ENCODE data around the gene MED13L.

MED13L gene

GRCh38 chr12:116183741-116184141 lies 93.8 kb downstream of the MED13L start:
- H3K27ac Mint-ChIP-seq = no peak overlapping the region
- no peak overlapping the region for H3K4me3 Mint-ChIP-seq
- no peaks in the 10 kb centered on the region for H3K27me3 Mint-ChIP-seq (ENCODE audit: low read depth, poor library complexity)
- no peaks in the 10 kb centered on the region for H3K36me3 Mint-ChIP-seq (ENCODE audit: low read depth)
- H3K4me1 Mint-ChIP-seq = peaks cover 36% of the 10 kb centered on the region
- TF ChIP-seq CTCF (IDR thresholded peaks at IDR 0.05) = no peak
- H3K9me3 Mint-ChIP-seq = no peaks in the 10 kb centered on the region
- no peak for DNase-seq

GRCh38 chr12:116182359-116183063 lies 95.0 kb downstream of the MED13L start:
- Mint-ChIP-seq H3K27ac (no peak overlapping the region), H3K36me3 (ENCODE audit: low read depth) (no peaks in the 10 kb centered on the region), H3K9me3 (no peaks in the 10 kb centered on the region), H3K27me3 (ENCODE audit: low read depth, poor library complexity) (no peaks in the 10 kb centered on the region), H3K4me3 (no peak overlapping the region), H3K4me1 (peaks cover 34% of the 10 kb centered on the region)
- no peak for TF ChIP-seq CTCF (IDR thresholded peaks at IDR 0.05)
- no peak for DNase-seq

DNA sequence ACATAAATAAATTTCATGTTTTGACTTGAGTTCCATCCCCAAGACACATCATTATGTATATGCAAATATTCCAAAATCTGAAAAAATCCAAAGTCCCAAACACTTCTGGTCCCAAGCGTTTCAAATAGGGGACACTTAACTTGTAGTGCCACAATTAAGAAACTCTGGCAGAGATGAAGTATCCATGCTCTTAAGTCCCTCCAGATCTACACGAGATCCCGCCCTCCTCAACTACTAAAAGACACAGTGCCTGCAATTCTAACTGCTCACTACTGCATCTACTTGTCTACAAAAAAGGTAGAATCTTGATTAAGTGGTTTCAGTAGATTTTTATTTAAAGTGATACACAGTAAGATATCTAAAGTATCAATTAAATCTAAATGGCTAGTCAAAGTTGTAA lies 97.0 kb downstream of the MED13L start:
- no peak for DNase-seq
- Mint-ChIP-seq H3K36me3 (ENCODE audit: low read depth) (no peaks in the 10 kb centered on the region), H3K4me3 (no peak overlapping the region), H3K27me3 (ENCODE audit: low read depth, poor library complexity) (no peaks in the 10 kb centered on the region), H3K27ac (no peak overlapping the region), H3K4me1 (peaks cover 22% of the 10 kb centered on the region), H3K9me3 (no peaks in the 10 kb centered on the region)
- TF ChIP-seq CTCF (IDR thresholded peaks at IDR 0.05) = no peak

DNA sequence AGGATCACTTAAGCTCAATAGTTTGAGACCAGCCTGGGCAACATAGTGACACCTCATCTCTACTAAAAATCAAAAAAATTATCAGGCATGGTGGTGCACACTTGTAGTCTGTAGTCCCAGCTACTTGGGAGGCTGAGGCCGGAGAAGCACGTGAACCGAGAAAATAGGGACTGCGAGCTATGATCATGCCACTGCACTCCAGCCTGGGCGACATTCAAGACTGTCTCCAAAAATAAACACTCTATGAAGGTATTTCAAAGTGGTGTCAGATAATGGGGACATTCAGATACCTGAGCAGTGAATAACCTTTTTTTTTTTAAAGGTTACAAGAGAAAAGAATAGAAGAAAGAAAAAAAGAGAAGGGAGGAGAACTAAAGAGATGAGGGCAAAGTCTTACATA lies 98.1 kb downstream of the MED13L start:
- H3K36me3 Mint-ChIP-seq (ENCODE audit: low read depth) = no peaks in the 10 kb centered on the region
- TF ChIP-seq CTCF (IDR thresholded peaks at IDR 0.05) = no peak
- no peak overlapping the region for H3K4me3 Mint-ChIP-seq
- no peak for DNase-seq
- peaks cover 29% of the 10 kb centered on the region for H3K4me1 Mint-ChIP-seq
- H3K9me3 Mint-ChIP-seq = no peaks in the 10 kb centered on the region
- no peak overlapping the region for H3K27ac Mint-ChIP-seq
- no peaks in the 10 kb centered on the region for H3K27me3 Mint-ChIP-seq (ENCODE audit: low read depth, poor library complexity)

DNA sequence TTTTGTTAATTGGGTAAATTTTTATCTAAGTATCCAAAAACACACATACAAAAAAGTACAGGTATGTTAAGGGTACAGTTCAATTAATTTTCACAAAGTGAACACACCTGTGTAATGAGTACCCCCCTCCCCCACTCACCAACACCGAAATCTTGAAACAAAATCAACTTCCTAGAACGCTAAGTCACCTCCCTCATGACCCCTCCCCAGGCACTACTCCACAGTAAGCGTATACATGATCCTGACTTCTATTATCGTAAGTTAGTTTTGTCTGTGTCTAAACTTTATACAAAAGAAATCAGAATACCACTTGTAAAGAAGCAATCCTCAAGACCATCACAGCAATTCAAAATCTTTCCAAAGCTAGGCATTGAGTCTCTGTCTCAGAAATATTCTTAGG lies 100.5 kb downstream of the MED13L start:
- peaks cover 26% of the 10 kb centered on the region for H3K4me1 Mint-ChIP-seq
- no peaks in the 10 kb centered on the region for H3K9me3 Mint-ChIP-seq
- no peak for TF ChIP-seq CTCF (IDR thresholded peaks at IDR 0.05)
- no peak for DNase-seq
- no peaks in the 10 kb centered on the region for H3K36me3 Mint-ChIP-seq (ENCODE audit: low read depth)
- no peak overlapping the region for H3K27ac Mint-ChIP-seq
- H3K27me3 Mint-ChIP-seq (ENCODE audit: low read depth, poor library complexity) = no peaks in the 10 kb centered on the region
- no peak overlapping the region for H3K4me3 Mint-ChIP-seq

DNA sequence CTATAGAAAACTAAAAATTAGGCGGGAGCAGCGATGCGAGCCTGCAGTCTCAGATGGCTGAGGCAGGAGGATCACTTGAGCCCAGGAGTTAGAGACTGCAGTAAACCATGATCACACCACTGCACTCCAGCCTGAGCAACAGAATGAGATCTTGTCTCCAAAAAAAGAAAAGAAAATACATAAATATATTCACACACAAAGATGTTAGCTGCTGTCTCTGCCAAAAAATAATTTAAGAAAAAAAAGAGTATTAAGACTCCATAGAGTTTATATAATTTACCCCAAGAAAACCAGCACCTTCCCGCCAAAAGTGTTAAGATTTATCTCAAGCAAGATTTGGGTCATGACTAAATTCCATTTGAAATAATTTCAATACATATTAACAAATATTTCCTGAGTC lies 102.6 kb downstream of the MED13L start:
- Mint-ChIP-seq H3K36me3 (ENCODE audit: low read depth) (no peaks in the 10 kb centered on the region), H3K9me3 (no peaks in the 10 kb centered on the region), H3K4me1 (peaks cover 34% of the 10 kb centered on the region), H3K4me3 (no peak overlapping the region), H3K27ac (no peak overlapping the region), H3K27me3 (ENCODE audit: low read depth, poor library complexity) (no peaks in the 10 kb centered on the region)
- TF ChIP-seq CTCF (IDR thresholded peaks at IDR 0.05) = no peak
- no peak for DNase-seq

Data from nephron progenitor cell (in vitro differentiated cells).